ENCODE measurements around the gene INCENP.
A peak's percentile ranks its signal among the peaks of the same experiment; 100 is the strongest.

INCENP gene

DNA sequence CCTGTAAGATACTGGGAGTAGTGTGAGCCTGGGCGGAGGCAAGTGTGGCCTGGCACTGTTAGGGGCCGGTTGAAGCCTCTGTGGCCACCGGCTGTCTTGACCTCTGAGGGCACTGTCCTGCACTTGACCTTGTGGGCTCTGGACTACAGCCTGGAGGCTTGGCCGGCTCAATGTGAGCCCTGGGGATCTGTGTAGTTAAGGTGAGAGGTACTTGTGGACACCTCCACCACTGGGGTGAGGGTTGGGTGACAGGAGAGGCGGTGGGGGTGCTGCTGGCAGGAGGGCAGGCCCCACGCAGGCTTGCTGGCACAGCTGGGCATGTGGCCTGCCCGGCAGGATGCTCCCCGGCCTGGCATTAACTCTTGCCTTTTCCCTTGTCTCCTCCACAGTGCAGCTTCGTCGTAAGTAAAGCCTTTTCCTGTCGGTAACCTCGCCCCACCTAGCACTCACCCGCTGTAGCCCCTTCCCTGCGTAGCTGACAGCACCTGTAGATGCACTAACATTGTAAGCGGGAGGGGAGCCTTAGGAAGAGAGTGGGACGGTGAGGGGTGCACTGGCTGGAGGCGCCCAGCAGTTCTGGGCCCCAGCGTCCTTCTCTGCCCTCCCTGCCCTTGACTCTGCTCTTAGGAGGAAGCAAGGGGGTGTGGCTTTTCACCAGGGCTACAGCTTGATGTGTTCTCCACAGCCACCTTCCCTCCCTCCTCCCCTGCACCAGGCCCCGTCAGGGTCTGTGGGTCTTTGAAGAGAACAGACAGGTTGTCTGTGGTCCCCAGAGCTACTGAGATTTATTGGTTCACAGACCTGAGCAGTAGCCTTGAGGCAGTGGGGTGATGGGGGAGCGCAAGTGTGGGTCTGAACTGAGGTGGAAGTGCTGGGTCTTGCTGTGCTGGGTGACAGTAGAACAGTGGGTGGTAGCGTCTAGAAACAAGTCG lies 17.6 kb downstream of the INCENP start:
- DNase-seq: no peak

GRCh38 chr11:62142043-62142375 lies 18.2 kb downstream of the INCENP start:
- DNase-seq: no peak

- no peak for DNase-seq
Observed at GRCh38 chr11:62142921-62143320, 19.1 kb downstream of the INCENP start.

DNA sequence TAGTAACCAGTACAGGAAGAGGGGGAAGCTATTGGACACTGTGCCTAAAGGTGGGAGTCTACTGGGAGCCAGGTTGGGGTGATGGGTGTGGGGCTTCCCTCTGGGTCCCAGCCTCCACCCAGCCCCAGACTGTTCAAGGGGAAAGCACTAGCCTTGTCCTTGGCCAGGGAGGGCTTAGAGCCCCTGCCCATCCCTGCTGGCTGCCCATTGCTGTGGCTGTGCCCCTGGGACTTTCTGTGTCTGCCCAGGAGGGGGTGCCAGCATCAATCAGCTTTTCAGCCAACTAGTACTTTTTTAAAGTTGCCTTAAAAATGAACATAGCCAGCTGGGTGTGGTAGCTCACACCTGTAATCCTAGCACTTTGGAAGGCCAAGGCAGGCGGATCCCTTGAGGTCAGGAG lies 19.9 kb downstream of the INCENP start:
- no peak for DNase-seq

- DNase-seq: no peak
Observed at GRCh38 chr11:62144641-62145255, 20.9 kb downstream of the INCENP start.

DNA sequence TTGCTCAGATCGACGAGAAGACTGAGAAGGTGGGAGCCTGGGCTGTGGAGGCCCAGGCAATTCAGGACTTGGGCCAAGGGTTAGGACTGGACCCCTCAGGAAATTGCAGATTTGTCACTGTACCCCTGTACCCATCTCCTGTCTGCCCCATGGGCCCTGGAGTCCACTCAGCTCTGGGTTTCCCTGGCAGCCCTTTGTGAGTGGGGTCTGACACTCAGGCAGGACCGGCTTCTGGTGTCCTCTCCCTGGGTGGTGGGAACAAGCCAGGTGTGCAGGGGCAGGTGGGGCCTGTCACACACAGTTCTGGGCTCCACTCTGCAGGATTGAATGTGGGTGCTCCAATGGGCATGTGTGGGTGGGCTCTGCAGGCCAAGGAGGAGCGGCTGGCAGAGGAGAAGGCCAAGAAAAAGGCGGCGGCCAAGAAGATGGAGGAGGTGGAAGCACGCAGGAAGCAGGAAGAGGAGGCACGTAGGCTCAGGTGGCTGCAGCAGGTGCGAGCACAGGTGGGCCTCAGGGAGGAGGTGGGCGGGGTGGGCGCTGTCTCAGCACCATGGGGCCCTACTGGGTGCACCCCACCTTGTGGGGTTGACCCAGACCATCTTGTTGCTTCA lies 21.6 kb downstream of the INCENP start:
- no peak for DNase-seq

GRCh38 chr11:62146476-62147200 lies 22.8 kb downstream of the INCENP start:
- DNase-seq: no peak

DNA sequence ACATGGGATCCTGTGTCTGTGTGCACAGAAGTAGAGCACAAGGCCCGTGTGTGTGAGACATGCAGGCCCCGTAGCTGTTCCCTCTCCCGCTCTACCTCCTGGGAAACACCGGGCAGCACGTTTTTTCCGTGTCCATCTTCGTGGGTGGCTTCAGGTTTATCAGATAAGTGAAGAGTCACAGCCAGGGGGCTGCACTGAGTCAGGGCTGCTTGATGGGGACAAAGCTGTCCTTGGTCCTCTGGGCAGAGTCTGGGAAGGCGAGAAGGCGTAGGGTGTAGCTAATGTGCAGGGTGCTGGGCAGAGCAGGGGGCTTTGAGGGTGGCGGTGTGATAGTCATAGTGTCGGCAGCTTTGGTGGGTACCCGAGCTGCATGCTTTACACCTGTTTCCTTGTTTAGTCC lies 23.7 kb downstream of the INCENP start:
- DNase-seq: no peak

GRCh38 chr11:62148271-62148980 lies 24.6 kb downstream of the INCENP start:
- DNase-seq: no peak

- no peak for DNase-seq
Observed at GRCh38 chr11:62149986-62150886, 26.4 kb downstream of the INCENP start.

DNA sequence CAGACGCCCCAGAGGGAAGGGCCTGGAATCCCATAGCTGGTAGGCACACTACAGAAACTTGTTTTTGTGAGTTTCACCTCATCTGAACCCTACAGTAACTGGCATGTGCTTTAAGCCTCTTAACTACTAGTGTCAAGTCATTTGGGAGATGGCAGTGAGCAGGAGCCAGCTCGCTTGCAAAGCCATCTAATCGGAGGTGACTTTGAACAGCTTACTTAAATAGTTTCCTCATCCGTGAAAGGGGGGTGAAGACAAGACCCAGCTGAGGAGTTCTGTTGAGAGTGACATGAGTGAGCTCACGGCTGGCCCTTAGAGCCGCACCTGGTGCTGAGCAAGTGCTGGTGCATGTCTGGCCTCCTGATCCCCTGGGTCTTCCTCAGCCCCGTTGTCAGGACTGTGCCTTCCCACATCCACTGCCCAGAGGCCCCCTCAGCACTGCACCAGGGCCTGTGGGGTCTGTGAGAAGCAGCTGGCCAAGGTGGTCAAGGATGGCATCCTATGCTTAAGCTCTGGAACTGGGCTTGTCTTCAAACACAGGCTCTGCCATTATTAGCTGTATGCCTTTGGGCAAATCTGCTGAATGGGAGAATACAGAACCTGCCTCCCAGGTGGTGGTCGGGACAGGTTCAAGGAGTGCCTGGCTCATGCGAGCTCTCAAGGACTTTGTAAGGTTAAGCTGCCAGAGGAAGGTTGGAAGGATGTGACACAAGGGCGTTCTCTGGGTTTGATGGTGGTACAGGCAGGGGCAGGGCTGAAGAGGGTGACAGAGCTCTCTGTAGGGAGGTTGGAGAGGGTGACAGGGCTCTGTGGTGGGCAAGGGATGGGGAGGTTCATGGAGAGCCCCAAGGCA lies 27.3 kb downstream of the INCENP start:
- no peak for DNase-seq

DNA sequence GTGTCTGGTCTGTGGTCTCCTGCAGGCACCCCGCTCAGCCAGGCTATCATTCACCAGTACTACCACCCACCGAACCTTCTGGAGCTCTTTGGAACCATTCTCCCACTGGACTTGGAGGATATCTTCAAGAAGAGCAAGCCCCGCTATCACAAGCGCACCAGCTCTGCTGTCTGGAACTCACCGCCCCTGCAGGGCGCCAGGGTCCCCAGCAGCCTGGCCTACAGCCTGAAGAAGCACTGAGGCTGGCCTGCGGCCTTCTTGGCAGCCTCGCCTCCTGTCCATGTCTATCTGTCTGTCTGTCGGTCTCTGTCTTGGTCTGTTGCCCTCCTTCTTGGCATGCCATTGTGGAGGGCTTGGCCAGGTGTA lies 27.9 kb downstream of the INCENP start:
- no peak for DNase-seq

GRCh38 chr11:62152245-62153086 lies 28.7 kb downstream of the INCENP start:
- DNase-seq: no peak

DNA sequence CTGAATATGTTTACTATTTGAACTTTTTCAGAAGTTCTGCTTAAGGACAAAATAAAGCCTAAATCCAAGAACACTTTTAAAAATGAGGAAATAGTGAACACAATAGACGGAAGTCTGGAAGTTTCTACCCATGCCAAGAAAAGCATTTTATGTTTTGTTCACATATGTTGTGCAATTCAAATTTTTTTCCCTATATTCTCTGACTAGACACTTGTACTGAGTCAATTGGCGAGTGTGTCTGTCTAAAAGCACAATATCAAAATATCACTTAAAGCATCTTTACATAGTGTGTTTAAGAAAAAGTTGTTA lies 29.2 kb downstream of the INCENP start:
- DNase-seq: no peak

DNA sequence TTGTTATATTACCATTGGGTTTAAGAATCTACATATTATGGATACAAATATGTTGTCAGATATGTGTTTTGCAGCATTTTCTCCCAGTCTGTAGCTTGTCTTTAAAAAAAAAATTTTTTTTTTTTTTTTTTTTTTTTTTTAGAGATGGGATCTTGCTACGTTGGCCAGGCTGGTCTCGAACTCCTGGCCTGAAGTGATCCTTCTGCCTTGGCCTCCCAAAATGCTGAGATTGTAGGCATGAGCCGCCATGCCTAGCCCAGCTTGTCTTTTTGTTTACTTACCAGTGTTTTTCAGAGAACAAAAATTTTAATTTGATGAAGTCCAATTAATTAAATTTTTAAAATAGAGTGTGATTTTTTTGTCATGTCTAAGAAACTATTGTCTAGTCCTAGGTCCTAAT lies 29.8 kb downstream of the INCENP start:
- no peak for DNase-seq

DNA sequence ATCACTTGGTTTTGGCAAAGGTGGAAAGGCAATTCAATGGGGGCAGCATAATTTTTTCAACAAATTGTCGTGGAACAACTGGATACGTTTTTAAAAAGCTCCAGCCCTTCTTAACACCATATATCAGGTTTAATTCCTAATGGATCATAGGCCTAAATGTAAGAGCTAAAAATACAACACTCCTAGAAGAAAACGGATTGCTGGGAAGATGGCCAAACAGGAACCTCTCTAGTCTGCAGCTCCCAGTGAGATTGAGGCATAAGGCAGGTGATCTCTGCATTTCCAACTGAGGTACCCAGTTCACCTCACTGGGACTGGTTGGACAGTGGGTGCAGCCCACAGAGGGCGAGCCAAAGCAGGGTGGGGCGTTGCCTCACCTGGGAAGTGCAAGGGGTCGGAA lies 33.8 kb downstream of the INCENP start:
- DNase-seq: no peak

DNA sequence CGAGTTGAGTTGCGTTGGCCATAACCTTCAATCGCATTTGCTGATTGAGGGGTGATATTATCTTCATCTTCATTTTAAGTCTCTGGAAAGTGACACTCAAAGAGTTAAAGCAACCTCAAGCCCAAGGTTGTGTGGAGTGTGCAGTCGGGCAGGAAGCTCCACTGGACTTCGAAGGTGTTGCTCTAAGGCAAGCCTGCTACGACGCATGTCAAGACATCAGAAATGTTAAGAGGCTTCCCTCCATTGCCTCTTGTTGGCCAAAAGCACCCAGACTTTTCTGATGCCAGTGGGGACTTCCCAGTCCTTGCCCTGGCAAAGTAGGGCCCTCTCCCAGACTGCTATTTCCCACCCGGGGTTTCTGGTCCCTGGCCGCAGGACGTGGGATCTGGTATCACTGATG lies 42.6 kb downstream of the INCENP start:
- DNase-seq: no peak

DNA sequence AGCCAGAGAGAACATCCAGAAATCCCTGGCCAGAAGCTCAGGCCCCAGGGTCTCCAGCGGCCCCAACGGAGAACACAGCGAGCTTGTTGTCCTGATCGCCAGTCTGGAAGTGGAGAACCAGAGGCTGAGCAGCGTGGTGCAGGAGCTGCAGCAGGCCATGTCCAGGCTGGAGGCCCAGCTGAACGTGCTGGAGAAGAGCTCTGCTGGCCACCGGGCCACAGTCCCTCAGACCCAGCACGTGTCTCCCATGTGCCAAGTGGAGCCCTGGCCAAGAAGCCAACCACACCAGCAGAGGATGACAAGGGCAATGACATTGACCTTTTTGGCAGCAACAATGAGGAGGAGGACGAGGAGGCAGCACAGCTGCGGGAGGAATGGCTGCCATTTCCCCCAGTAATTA lies 45.6 kb downstream of the INCENP start:
- DNase-seq: no peak

DNA sequence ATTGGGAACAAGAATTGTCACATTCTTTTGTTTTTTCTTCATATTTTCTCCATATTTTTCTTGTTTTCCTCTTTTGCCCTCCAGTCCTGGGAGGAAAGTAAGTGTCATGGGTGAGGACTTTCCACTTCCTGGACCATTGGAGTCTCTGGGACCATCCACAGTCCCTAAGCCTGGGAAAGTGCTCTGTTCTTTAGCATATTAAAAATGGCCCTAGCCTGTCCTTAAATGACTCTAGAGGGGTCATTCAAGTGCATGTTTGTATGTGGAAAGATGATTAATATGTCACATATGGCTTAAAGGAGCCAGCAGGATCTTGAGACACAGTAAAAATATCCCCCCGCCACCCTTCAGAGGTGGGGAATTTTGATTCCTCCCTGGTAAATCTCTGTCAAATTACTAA lies 46.1 kb downstream of the INCENP start:
- no peak for DNase-seq

- peak; percentile 64 for DNase-seq
Observed at GRCh38 chr11:62171261-62171723, 47.5 kb downstream of the INCENP start.
